Right lobe of liver (tissue), 6 donors: Measurements from ENCODE around the gene NHLH1. TPM values are rescaled to one million over a fixed set of nuclear protein-coding genes. Genes with fewer than 3 reads are reported as not detected.

Experiments
- ATAC-seq, 4 donors: fragments of 200-7000 bp; cut with Tn5 transposase; one replicate each; pipeline ENCODE4 v1.9.1; 2020; ENCODE audit warnings: mild to moderate bottlenecking in 4 of 4, moderate library complexity in 4 of 4
- DNase-seq, 3 donors: peaks; one replicate each; pipeline ENCODE4 v3.0.0-alpha.2; 2020
- H3K27ac ChIP-seq, 3 donors: fragments of 200-600 bp; one replicate each; pipeline ENCODE4 v1.8.0; 2022
- H3K27me3 ChIP-seq, 2 donors: fragments of 200-600 bp; one replicate each; pipeline ENCODE4 v1.8.0; 2022
- H3K36me3 ChIP-seq, 4 donors: fragments of 200-600 bp; sonication (generic) in 1 of 4; one replicate each; pipeline versions ENCODE4 v1.5.1 to v1.8.0; 2017 to 2022; ENCODE audit warnings: control low read depth in 1 of 4
- H3K4me1 ChIP-seq, 4 donors: fragments of 200-600 bp; sonication (generic) in 1 of 4; one replicate each; pipeline versions ENCODE4 v1.5.1 to v1.8.0; 2017 to 2022; ENCODE audit warnings: control low read depth in 1 of 4
- H3K4me3 ChIP-seq, 3 donors: fragments of 200-600 bp; one replicate each; pipeline ENCODE4 v1.8.0; 2022
- H3K9me3 ChIP-seq, 4 donors: fragments of 200-600 bp; sonication (generic) in 1 of 4; one replicate each; pipeline versions ENCODE4 v1.5.1 to v1.8.0; 2017 to 2022; ENCODE audit warnings: control low read depth in 1 of 4
- CTCF ChIP-seq, 4 donors: fragments of 200-600 bp in 3 of 4; fragments of 450-650 bp in 1 of 4; IDR thresholded peaks; one replicate each; pipeline versions ENCODE4 v1.5.1 to v1.8.0; 2016 to 2022; ENCODE audit warnings: antibody characterized with exemption in 4 of 4, mild to moderate bottlenecking in 2 of 4
- POLR2A ChIP-seq: fragments of 450-650 bp; IDR thresholded peaks from one replicate; pipeline ENCODE4 v1.6.1; 2017; ENCODE audit warnings: antibody characterized with exemption, mild to moderate bottlenecking
- WGBS: methylation state at CpG from one replicate; pipeline ENCODE4 v1.1.6; 2018; ENCODE audit warnings: low coverage, low lambda C conversion rate; ENCODE audit not compliant: insufficient coverage; ENCODE audit errors: missing lambda C conversion rate; 5-methylcytosine and 5-hydroxymethylcytosine counted together
- intact Hi-C, 2 donors: fragments of 100-400 bp; cut with DNase I; formaldehyde crosslinking; loops; one replicate each; pipeline versions ENCODE4 v1.11.2 to v1.14.1; 2022
- total RNA-seq, 6 experiments: library from RNA; depleted of rRNA in 2 of 6; stranded (reverse); fragments of >200 nt in 2 of 6; fragmentation: NEBNext Ultra II Directional in 3 of 6; extraction: Animal tissue kit (Norgen Biotek cat#: 25700) in 3 of 6; gene quantifications; one replicate each; pipeline versions ENCODE4 v1.1.0 to v1.2.4, GENCODE V29; 2016 to 2023
- donor health status: DM: no; HTN: yes; CAD: no.
- donor health status: DM: no; HTN: no; CAD: no.
- donor health status: DM: no; HTN: no; CAD: no.
- donor health status: DM: no; HTN: yes; CAD: no.
- donor health status: DM: no; HTN: yes; CAD: no.

The NHLH1 gene
- total RNA-seq, 6 experiments from 2014 or later = 0.07 to 0.12 TPM; not detected in 4

- intact Hi-C loops = no loop called here
- DNase-seq (no peak), ATAC-seq (no peak)
- Histone ChIP-seq H3K4me1 (no peaks in the 10 kb centered on the region), H3K27ac (no peak overlapping the region), H3K36me3 (peaks cover 12 to 93% (median 55%) of the 10 kb centered on the region in 4 donors), H3K27me3 (no peaks in the 10 kb centered on the region), H3K9me3 (no peaks in the 10 kb centered on the region), H3K4me3 (no peak overlapping the region)
- TF ChIP-seq POLR2A (no peak), CTCF (IDR thresholded peaks at IDR 0.05) (no peak)
- 100% methylated on average over 1 of the region's 2 CpGs for WGBS
These were observed 13.6 kb upstream of the NHLH1 start for GRCh38 chr1:160353223-160353622.

GRCh38 chr1:160354388-160354985 is 12.4 kb upstream of the NHLH1 start:
- DNase-seq (no peak), ATAC-seq (peak in 2 of 4 donors; percentile 30 to 44)
- no peaks in the 10 kb centered on the region for H3K9me3 ChIP-seq
- H3K4me1 ChIP-seq = no peaks in the 10 kb centered on the region
- H3K4me3 ChIP-seq = no peak overlapping the region
- intact Hi-C loops = no loop called here
- peak; percentile 20 to 37 (median 34) for TF ChIP-seq CTCF (IDR thresholded peaks at IDR 0.05)
- TF ChIP-seq POLR2A = no peak
- H3K36me3 ChIP-seq = peaks cover 12 to 91% (median 50%) of the 10 kb centered on the region in 4 donors
- WGBS = 75% methylated on average over 1 of the region's 5 CpGs
- H3K27me3 ChIP-seq = no peaks in the 10 kb centered on the region
- no peak overlapping the region for H3K27ac ChIP-seq

GRCh38 chr1:160357286-160358002 is 9.4 kb upstream of the NHLH1 start:
- no peaks in the 10 kb centered on the region for H3K4me1 ChIP-seq

GRCh38 chr1:160358073-160358472 is 8.8 kb upstream of the NHLH1 start:
- intact Hi-C loops = no loop called here
- TF ChIP-seq CTCF (IDR thresholded peaks at IDR 0.05) (no peak), POLR2A (no peak)
- Histone ChIP-seq H3K27ac (no peak overlapping the region), H3K27me3 (no peaks in the 10 kb centered on the region), H3K4me1 (no peaks in the 10 kb centered on the region), H3K4me3 (no peak overlapping the region), H3K9me3 (no peaks in the 10 kb centered on the region), H3K36me3 (peaks cover 5 to 55% (median 36%) of the 10 kb centered on the region in 4 donors)
- DNase-seq (no peak), ATAC-seq (no peak)
- WGBS = 89% methylated on average over 4 of the region's 4 CpGs

More at GRCh38 chr1:160357286-160358002, 9.4 kb upstream of the NHLH1 start:
- intact Hi-C loops = no loop called here
- no peak for TF ChIP-seq POLR2A
- no peak for TF ChIP-seq CTCF (IDR thresholded peaks at IDR 0.05)
- H3K27me3 ChIP-seq = no peaks in the 10 kb centered on the region
- no peak for ATAC-seq
- WGBS = 94% methylated on average over 5 of the region's 7 CpGs
- no peak overlapping the region for H3K27ac ChIP-seq
- H3K4me3 ChIP-seq = no peak overlapping the region
- no peaks in the 10 kb centered on the region for H3K9me3 ChIP-seq
- H3K36me3 ChIP-seq = peaks cover 5 to 61% (median 40%) of the 10 kb centered on the region in 4 donors
- no peak for DNase-seq
